Stomach (tissue), 4 donors: Measurements from ENCODE around the gene LRP3.

Source experiments
- CTCF ChIP-seq, 7 experiments: fragments of 450-650 bp in 4 of 7; fragments of 200-600 bp in 3 of 7; sonication (generic) in 3 of 7; IDR thresholded peaks; one replicate each; pipeline ENCODE4 v1.5.1; 2016 to 2019; ENCODE audit warnings: antibody characterized with exemption in 7 of 7, control low read depth in 2 of 7, mild to moderate bottlenecking in 1 of 7
- POLR2AphosphoS5 ChIP-seq, 3 donors: sonication (generic); formaldehyde crosslinking; IDR thresholded peaks; one replicate each; pipeline ENCODE4 v1.6.1; 2016; ENCODE audit warnings: antibody characterized with exemption in 3 of 3

GRCh38 chr19:33146209-33146608 lies 47.9 kb upstream of the LRP3 start:
- TF ChIP-seq POLR2AphosphoS5 (IDR thresholded peaks at IDR 0.05) = no peak
- TF ChIP-seq CTCF (IDR thresholded peaks at IDR 0.05) = no peak
